Neural progenitor cell (in vitro differentiated cells): ENCODE measurements around the gene SURF4. TPM values are rescaled to one million over a fixed set of nuclear protein-coding genes. Genes with fewer than 3 reads are reported as not detected.

ENCODE experiments used
- DNase-seq: peaks from one replicate; pipeline ENCODE4 v3.0.0-alpha.2; 2016; ENCODE audit warnings: low spot score
- H2AFZ ChIP-seq: fragments of 200-600 bp; sonication (generic); replicated peaks from 2 replicates; pipeline ENCODE4 v1.6.1; 2016; ENCODE audit warnings: antibody characterized with exemption
- H3F3A ChIP-seq: fragments of 200-600 bp; sonication (generic); 2 replicates; pipeline ENCODE4 v1.6.1; 2016; ENCODE audit warnings: antibody characterized with exemption, low read depth
- H3K27ac ChIP-seq: fragments of 200-600 bp; sonication (generic); 2 replicates; pipeline ENCODE4 v1.5.1; 2016; ENCODE audit warnings: mild to moderate bottlenecking
- H3K27me3 ChIP-seq: fragments of 200-600 bp; sonication (generic); 2 replicates; pipeline ENCODE4 v1.6.1; 2016; ENCODE audit warnings: mild to moderate bottlenecking, moderate library complexity
- H3K36me3 ChIP-seq: fragments of 200-600 bp; sonication (generic); 2 replicates; pipeline ENCODE4 v1.5.1; 2016
- H3K4me1 ChIP-seq: fragments of 200-600 bp; sonication (generic); 2 replicates; pipeline ENCODE4 v1.6.1; 2016; ENCODE audit warnings: mixed run types
- H3K4me2 ChIP-seq: fragments of 200-600 bp; sonication (generic); 2 replicates; pipeline ENCODE4 v1.6.1; 2016
- H3K4me3 ChIP-seq: fragments of 200-600 bp; sonication (generic); 2 replicates; pipeline ENCODE4 v1.5.1; 2016
- H3K79me2 ChIP-seq: fragments of 200-600 bp; sonication (generic); 2 replicates; pipeline ENCODE4 v1.6.1; 2016; ENCODE audit warnings: low read depth
- H3K9ac ChIP-seq: fragments of 200-600 bp; sonication (generic); 2 replicates; pipeline ENCODE4 v1.6.1; 2016
- H3K9me3 ChIP-seq: fragments of 200-600 bp; sonication (generic); 2 replicates; pipeline ENCODE4 v1.5.1; 2016; ENCODE audit warnings: low read depth
- H4K20me1 ChIP-seq: fragments of 200-600 bp; sonication (generic); 2 replicates; pipeline ENCODE4 v1.6.1; 2016; ENCODE audit warnings: low read depth
- H3K27ac Mint-ChIP-seq: 3 replicates; pipeline ENCODE4 v1.8.0; 2021; ENCODE audit warnings: mixed read lengths
- H3K27me3 Mint-ChIP-seq: 2 replicates; pipeline ENCODE4 v1.8.0; 2022; ENCODE audit warnings: low read depth, mild to moderate bottlenecking, inconsistent platforms, moderate library complexity, mixed read lengths; ENCODE audit not compliant: insufficient read depth
- H3K36me3 Mint-ChIP-seq: 3 replicates; pipeline ENCODE4 v1.8.0; 2021; ENCODE audit warnings: mixed read lengths
- H3K4me1 Mint-ChIP-seq: 3 replicates; pipeline ENCODE4 v1.8.0; 2021; ENCODE audit warnings: mixed read lengths
- H3K4me3 Mint-ChIP-seq: 3 replicates; pipeline ENCODE4 v1.8.0; 2021; ENCODE audit warnings: mild to moderate bottlenecking, moderate library complexity, mixed read lengths
- H3K9me3 Mint-ChIP-seq: 3 replicates; pipeline ENCODE4 v1.8.0; 2020; ENCODE audit warnings: mixed read lengths
- EZH2 ChIP-seq: fragments of 200-600 bp; sonication (generic); IDR thresholded peaks from 2 replicates; pipeline ENCODE4 v1.6.1; 2017; ENCODE audit warnings: antibody characterized with exemption, mild to moderate bottlenecking, moderate library complexity
- EZH2phosphoT487 ChIP-seq: fragments of 200-600 bp; sonication (generic); IDR thresholded peaks from 2 replicates; pipeline ENCODE4 v1.6.1; 2017; ENCODE audit warnings: antibody characterized with exemption
- total RNA-seq: library from RNA; depleted of rRNA; stranded (reverse); fragments of >200 nt; gene quantifications from 2 replicates; pipeline ENCODE4 v1.2.3, GENCODE V29; 2015; ENCODE audit warnings: low replicate concordance
- TF ChIP-seq, protein P1 (sequence below): fragments of 200-600 bp; sonication (generic); IDR thresholded peaks from 2 replicates; pipeline ENCODE4 v1.5.1; 2017; ENCODE audit warnings: antibody characterized with exemption, mild to moderate bottlenecking

SURF4 gene
- 102 and 155 TPM in 2 replicates for total RNA-seq

DNA sequence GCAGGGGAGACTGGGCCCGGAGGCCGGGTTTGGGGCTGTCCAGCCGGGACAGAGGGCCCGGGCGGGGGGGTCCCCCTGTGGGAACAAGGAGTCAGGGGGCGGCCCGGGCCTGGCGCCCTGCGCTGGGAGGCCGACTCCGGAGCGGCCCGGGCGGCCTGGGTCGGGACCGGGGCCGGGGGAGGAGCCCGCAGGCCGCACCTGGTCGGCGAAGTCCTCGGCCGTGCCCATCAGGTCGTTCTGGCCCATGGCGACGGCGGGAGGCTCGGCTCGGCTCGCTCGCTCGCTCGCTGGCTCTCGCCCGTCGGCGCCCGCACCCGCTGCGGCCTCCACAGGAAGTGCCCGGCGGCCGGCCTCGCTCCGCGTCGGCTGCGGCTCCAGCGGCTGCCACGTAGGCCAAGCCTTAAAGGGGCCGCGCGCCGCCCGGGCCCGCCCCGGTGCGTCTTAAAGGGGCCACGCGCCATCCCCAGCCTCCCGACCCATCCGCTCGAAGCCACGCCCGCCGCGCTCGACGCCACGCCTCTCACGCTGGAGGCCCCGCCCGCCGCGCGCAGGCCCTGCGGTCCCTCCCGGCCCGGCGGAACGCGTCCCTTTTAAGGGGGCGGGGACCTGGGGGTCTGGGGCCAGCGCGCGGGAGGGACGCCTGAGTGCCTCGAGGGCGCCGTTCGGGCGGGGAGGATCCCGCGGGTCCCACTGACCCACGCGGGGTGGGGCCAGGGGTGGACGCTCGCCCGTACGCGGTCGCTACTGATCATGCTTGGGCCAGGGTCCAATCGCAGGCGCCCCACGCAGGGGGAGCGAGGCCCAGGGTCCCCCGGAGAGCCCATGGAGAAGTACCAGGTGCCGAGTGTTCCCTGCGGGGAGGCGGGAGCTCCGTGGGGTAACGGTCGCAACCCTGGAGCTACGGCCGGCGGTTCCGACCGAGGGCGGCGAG lies at the start of gene SURF4, which contains the start of gene STKLD1:
SURF4 (minus strand) TSS at position 337 of the 931 bp plus-strand sequence; CDS start at position 246, 91 bp downstream.
STKLD1 (plus strand) TSS at position 643 of the 931 bp plus-strand sequence; CDS start at position 751, 108 bp downstream.
- peak; percentile 99 for DNase-seq
- no peaks in the 10 kb centered on the region for H3K9me3 ChIP-seq
- Mint-ChIP-seq H3K9me3 (no peaks in the 10 kb centered on the region), H3K27me3 (peaks cover 4% of the 10 kb centered on the region), H3K4me3 (peak within 1 kb of the TSS; percentile 99), H3K36me3 (peaks cover 7% of the 10 kb centered on the region), H3K4me1 (peaks cover 13% of the 10 kb centered on the region), H3K27ac (peak within 1 kb of the TSS; percentile 94)
- no peak for TF ChIP-seq EZH2
- TF ChIP-seq, protein P1, sequence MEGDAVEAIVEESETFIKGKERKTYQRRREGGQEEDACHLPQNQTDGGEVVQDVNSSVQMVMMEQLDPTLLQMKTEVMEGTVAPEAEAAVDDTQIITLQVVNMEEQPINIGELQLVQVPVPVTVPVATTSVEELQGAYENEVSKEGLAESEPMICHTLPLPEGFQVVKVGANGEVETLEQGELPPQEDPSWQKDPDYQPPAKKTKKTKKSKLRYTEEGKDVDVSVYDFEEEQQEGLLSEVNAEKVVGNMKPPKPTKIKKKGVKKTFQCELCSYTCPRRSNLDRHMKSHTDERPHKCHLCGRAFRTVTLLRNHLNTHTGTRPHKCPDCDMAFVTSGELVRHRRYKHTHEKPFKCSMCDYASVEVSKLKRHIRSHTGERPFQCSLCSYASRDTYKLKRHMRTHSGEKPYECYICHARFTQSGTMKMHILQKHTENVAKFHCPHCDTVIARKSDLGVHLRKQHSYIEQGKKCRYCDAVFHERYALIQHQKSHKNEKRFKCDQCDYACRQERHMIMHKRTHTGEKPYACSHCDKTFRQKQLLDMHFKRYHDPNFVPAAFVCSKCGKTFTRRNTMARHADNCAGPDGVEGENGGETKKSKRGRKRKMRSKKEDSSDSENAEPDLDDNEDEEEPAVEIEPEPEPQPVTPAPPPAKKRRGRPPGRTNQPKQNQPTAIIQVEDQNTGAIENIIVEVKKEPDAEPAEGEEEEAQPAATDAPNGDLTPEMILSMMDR, result no peak
- TF ChIP-seq EZH2phosphoT487, result no peak
- H3K4me3 ChIP-seq, result peak within 1 kb of the TSS; percentile 99
- H3K27ac ChIP-seq, result peak within 1 kb of the TSS; percentile 91
- peaks cover 4% of the 10 kb centered on the region for H3K4me1 ChIP-seq
- H3K79me2 ChIP-seq, result peaks cover 48% of the 10 kb centered on the region
- H3K36me3 ChIP-seq, result no peaks in the 10 kb centered on the region
- no peaks in the 10 kb centered on the region for H3F3A ChIP-seq
- peak within 1 kb of the TSS; percentile 57 for H2AFZ ChIP-seq
- H4K20me1 ChIP-seq, result peaks cover 47% of the 10 kb centered on the region
- peaks cover 13% of the 10 kb centered on the region for H3K27me3 ChIP-seq
- H3K4me2 ChIP-seq, result peak within 1 kb of the TSS; percentile 92
- H3K9ac ChIP-seq, result peak within 1 kb of the TSS; percentile 94

DNA sequence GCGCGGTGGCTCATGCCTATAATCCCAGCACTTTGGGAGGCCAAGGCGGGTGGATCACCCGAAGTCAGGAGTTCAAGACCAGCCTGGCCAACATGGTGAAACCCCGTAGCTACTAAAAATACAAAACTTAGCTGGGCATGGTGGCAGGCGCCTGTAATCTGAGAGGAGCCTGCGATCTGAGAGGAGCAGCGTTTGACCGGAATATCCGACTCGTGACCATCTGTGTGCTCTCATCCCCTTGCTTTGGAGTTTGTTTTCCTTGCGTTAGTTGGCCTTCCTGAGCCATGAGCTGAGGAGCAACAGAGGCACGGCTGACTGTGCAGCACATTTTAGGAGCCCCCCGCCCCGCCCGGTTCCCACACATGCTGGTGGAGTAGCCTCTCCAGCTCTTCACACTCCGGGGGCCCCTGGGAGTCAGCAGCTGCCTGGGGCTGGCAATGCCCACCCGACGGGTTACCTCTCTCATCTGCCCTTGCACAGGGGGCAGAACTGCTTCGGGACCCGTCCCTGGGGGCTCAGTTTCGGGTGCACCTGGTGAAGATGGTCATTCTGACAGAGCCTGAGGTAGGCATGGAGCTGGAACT lies 49.3 kb upstream of the SURF4 start:
- Histone ChIP-seq H4K20me1 (no peaks in the 10 kb centered on the region), H3K9me3 (no peaks in the 10 kb centered on the region), H3K79me2 (no peaks in the 10 kb centered on the region), H3K27ac (no peak overlapping the region), H3K4me2 (no peak overlapping the region), H3K4me1 (no peaks in the 10 kb centered on the region), H3K27me3 (peaks cover 32% of the 10 kb centered on the region), H3K4me3 (no peak overlapping the region), H2AFZ (no peak overlapping the region), H3K9ac (no peak overlapping the region), H3F3A (peaks cover 12% of the 10 kb centered on the region), H3K36me3 (no peaks in the 10 kb centered on the region)
- Mint-ChIP-seq H3K27me3 (peaks cover 23% of the 10 kb centered on the region), H3K36me3 (no peaks in the 10 kb centered on the region), H3K4me3 (no peak overlapping the region), H3K9me3 (no peaks in the 10 kb centered on the region), H3K4me1 (peaks cover 19% of the 10 kb centered on the region), H3K27ac (no peak overlapping the region)
- DNase-seq, result no peak
- TF ChIP-seq EZH2 (no peak), EZH2phosphoT487 (no peak)
- TF ChIP-seq, protein P1, result no peak

DNA sequence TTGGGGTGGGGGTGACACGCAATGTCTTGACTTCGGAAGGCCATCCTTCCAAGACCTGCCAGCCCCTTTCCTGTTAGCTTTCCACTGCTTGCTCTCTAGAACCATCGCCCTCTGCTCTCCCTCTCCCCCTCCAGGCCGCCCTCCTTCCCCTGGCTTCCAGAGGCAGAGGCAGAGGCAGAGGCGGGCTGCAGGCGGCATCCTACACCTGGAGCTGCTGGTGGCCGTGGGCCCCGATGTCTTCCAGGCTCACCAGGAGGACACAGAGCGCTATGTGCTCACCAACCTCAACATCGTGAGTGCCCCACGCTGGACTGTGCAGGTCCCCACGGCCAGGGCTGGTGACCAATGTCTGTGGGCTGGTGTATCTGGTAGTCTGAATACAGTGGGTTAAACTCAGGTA lies 48.3 kb upstream of the SURF4 start:
- peaks cover 23% of the 10 kb centered on the region for H3K27me3 ChIP-seq
- Mint-ChIP-seq H3K27ac (no peak overlapping the region), H3K9me3 (no peaks in the 10 kb centered on the region), H3K36me3 (no peaks in the 10 kb centered on the region), H3K4me3 (no peak overlapping the region), H3K27me3 (peaks cover 22% of the 10 kb centered on the region), H3K4me1 (peaks cover 22% of the 10 kb centered on the region)
- H3K27ac ChIP-seq, result no peak overlapping the region
- H4K20me1 ChIP-seq, result no peaks in the 10 kb centered on the region
- no peak overlapping the region for H3K9ac ChIP-seq
- H3K4me2 ChIP-seq, result no peak overlapping the region
- no peaks in the 10 kb centered on the region for H3K4me1 ChIP-seq
- TF ChIP-seq EZH2phosphoT487 (no peak), EZH2 (no peak)
- TF ChIP-seq, protein P1, result no peak
- H3F3A ChIP-seq, result peaks cover 14% of the 10 kb centered on the region
- H3K9me3 ChIP-seq, result no peaks in the 10 kb centered on the region
- no peak overlapping the region for H3K4me3 ChIP-seq
- H2AFZ ChIP-seq, result no peak overlapping the region
- no peaks in the 10 kb centered on the region for H3K36me3 ChIP-seq
- H3K79me2 ChIP-seq, result no peaks in the 10 kb centered on the region
- DNase-seq, result no peak
